SK-N-MC (cell line): ENCODE measurements around the gene IGFL3.
"Not testable (repeated sequence)": the region's sequence is repeated elsewhere in the genome, so short reads cannot be mapped to it uniquely, and the experiment has no call there.

Source experiments
- DNase-seq: peaks from one replicate; pipeline ENCODE4 v3.0.0-alpha.2; 2011; ENCODE audit warnings: low read depth, low spot score
- H3K27ac ChIP-seq: fragments of 200-600 bp; sonication (generic); 2 replicates; pipeline ENCODE4 v1.5.1; 2016; ENCODE audit warnings: mixed run types
- H3K36me3 ChIP-seq: fragments of 200-600 bp; sonication (generic); 2 replicates; pipeline ENCODE4 v1.6.1; 2017; ENCODE audit warnings: antibody characterized with exemption, low read length, mixed read lengths; ENCODE audit not compliant: insufficient read depth
- H3K4me3 ChIP-seq: fragments of 200-600 bp; sonication (generic); 2 replicates; pipeline ENCODE4 v1.5.1; 2016
- H3K9ac ChIP-seq: fragments of 200-600 bp; sonication (generic); 2 replicates; pipeline ENCODE4 v1.8.0; 2017; ENCODE audit warnings: mixed run types, mixed read lengths; ENCODE audit not compliant: insufficient read length
- H3K9me3 ChIP-seq: fragments of 200-600 bp; sonication (generic); 2 replicates; pipeline ENCODE4 v1.6.1; 2017; ENCODE audit warnings: low read depth, mild to moderate bottlenecking, antibody characterized with exemption, low read length, moderate library complexity, mixed read lengths
- EZH2 ChIP-seq: fragments of 200-600 bp; sonication (generic); IDR thresholded peaks from one replicate; pipeline ENCODE4 v1.6.1; 2017; ENCODE audit warnings: antibody characterized with exemption
- FOXP2 ChIP-seq: optimal IDR thresholded peaks from 2 replicates; pipeline ENCODE3; 2011; ENCODE audit warnings: mild to moderate bottlenecking, moderate library complexity; ENCODE audit not compliant: insufficient read depth; ENCODE audit errors: extremely low read length, control extremely low read depth
- POLR2AphosphoS5 ChIP-seq: IDR thresholded peaks from 2 replicates; pipeline ENCODE4 v1.6.1; 2012; ENCODE audit warnings: mild to moderate bottlenecking, low read depth, low read length, borderline replicate concordance

IGFL3 gene

DNA sequence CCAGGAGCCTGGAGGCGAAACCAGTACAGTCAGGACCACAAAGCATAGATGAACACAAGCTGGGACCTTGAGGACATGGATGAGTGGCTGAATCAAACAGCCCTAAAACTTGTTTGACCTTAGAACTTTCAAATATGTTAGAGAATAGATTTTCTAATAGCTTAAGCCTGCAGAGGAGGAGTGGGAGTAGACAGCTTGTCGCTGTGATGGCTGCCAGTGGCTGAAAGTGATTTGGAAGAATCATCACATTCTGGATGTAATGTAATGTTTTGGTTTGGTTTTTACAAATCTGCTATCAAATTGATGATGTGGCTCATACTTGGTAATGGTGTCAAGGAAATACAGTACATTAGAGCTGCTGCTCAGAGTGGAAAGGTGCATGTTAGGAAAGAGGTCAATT lies 12.0 kb downstream of the IGFL3 start:
- no peaks in the 10 kb centered on the region for H3K9me3 ChIP-seq
- no peak overlapping the region for H3K9ac ChIP-seq
- TF ChIP-seq FOXP2 (no peak), EZH2 (no peak), POLR2AphosphoS5 (no peak)
- no peak for DNase-seq
- no peak overlapping the region for H3K4me3 ChIP-seq
- H3K27ac ChIP-seq = no peak overlapping the region
- H3K36me3 ChIP-seq = no peaks in the 10 kb centered on the region

- no peaks in the 10 kb centered on the region for H3K36me3 ChIP-seq
- no peak for TF ChIP-seq FOXP2
- no peak for TF ChIP-seq POLR2AphosphoS5
- no peak for TF ChIP-seq EZH2
- DNase-seq = no peak
- no peak overlapping the region for H3K9ac ChIP-seq
- no peak overlapping the region for H3K27ac ChIP-seq
- H3K4me3 ChIP-seq = no peak overlapping the region
- no peaks in the 10 kb centered on the region for H3K9me3 ChIP-seq
Measured at GRCh38 chr19:46111376-46111775, 13.1 kb downstream of the IGFL3 start.

DNA sequence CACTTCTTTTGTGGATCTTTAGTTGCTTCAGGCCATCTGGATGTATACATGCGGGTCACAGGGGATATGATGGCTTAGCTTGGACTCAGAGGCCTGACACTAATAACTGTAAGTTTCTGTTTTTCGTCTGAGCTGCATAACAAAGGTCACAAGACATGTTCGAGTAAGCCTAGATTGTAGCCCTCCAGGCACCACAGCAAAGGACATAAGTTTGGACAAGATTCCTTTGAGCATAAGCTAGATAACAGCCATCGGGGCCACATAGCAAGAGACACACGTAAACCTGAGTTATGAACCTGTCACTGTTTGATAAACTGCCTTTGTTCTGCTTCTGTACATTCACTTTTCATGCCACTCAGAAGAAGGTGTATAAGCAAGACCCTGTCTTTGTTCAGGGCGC lies 14.6 kb downstream of the IGFL3 start:
- Histone ChIP-seq H3K36me3 (no peaks in the 10 kb centered on the region), H3K9me3 (no peaks in the 10 kb centered on the region), H3K9ac (no peak overlapping the region), H3K27ac (no peak overlapping the region), H3K4me3 (no peak overlapping the region)
- no peak for TF ChIP-seq POLR2AphosphoS5
- no peak for TF ChIP-seq EZH2
- TF ChIP-seq FOXP2 = no peak
- no peak for DNase-seq

- DNase-seq = no peak
- H3K36me3 ChIP-seq = no peaks in the 10 kb centered on the region
- H3K4me3 ChIP-seq = no peak overlapping the region
- no peak overlapping the region for H3K27ac ChIP-seq
- H3K9ac ChIP-seq = no peak overlapping the region
- no peak for TF ChIP-seq POLR2AphosphoS5
- TF ChIP-seq EZH2 = no peak
- no peak for TF ChIP-seq FOXP2
- H3K9me3 ChIP-seq = no peaks in the 10 kb centered on the region
Measured at GRCh38 chr19:46107371-46107770, 17.1 kb downstream of the IGFL3 start.

GRCh38 chr19:46102333-46102732 lies 22.2 kb downstream of the IGFL3 start:
- not testable (repeated sequence) for H3K9ac ChIP-seq, H3K4me3 ChIP-seq, H3K36me3 ChIP-seq, H3K9me3 ChIP-seq, H3K27ac ChIP-seq, DNase-seq

GRCh38 chr19:46101293-46101692 lies 23.2 kb downstream of the IGFL3 start:
- no peak for TF ChIP-seq POLR2AphosphoS5
- TF ChIP-seq EZH2 = no peak
- TF ChIP-seq FOXP2 = no peak
- no peak for DNase-seq
- no peaks in the 10 kb centered on the region for H3K36me3 ChIP-seq
- H3K9me3 ChIP-seq = no peaks in the 10 kb centered on the region
- H3K27ac ChIP-seq = no peak overlapping the region
- H3K9ac ChIP-seq = no peak overlapping the region
- H3K4me3 ChIP-seq = no peak overlapping the region

DNA sequence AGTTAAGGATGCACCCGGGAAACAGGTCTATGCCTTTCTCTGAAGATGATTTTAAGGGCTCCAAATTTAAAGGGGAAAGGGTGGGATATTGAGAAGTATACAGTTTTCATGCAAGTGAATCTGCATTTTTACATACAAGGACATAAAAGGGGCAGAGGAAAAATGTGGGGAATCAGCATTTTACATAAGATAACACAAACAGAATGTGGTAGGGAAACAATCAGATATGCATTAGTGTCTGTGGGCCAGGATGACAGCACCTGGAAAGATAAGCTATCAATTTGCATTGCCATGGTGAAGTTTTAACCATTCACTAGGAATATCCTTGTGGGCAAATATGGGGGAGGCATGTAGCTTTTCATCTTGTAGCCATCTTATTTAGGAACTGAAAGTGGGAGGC lies 24.1 kb downstream of the IGFL3 start:
- TF ChIP-seq POLR2AphosphoS5 (no peak), EZH2 (no peak), FOXP2 (no peak)
- no peak for DNase-seq
- no peaks in the 10 kb centered on the region for H3K9me3 ChIP-seq

GRCh38 chr19:46090444-46090843 lies 34.0 kb downstream of the IGFL3 start:
- no peaks in the 10 kb centered on the region for H3K9me3 ChIP-seq
- H3K36me3 ChIP-seq = no peaks in the 10 kb centered on the region
- TF ChIP-seq POLR2AphosphoS5 (no peak), EZH2 (no peak), FOXP2 (no peak)
- no peak overlapping the region for H3K4me3 ChIP-seq
- no peak overlapping the region for H3K9ac ChIP-seq
- DNase-seq = no peak
- H3K27ac ChIP-seq = no peak overlapping the region

More for the DNA sequence above, 24.1 kb downstream of the IGFL3 start:
- Histone ChIP-seq H3K4me3 (no peak overlapping the region), H3K9ac (no peak overlapping the region), H3K36me3 (no peaks in the 10 kb centered on the region), H3K27ac (no peak overlapping the region)

GRCh38 chr19:46089432-46089831 lies 35.1 kb downstream of the IGFL3 start:
- H3K9ac ChIP-seq = no peak overlapping the region
- no peak overlapping the region for H3K4me3 ChIP-seq
- DNase-seq = no peak
- H3K9me3 ChIP-seq = no peaks in the 10 kb centered on the region
- H3K27ac ChIP-seq = no peak overlapping the region
- no peak for TF ChIP-seq FOXP2
- no peak for TF ChIP-seq EZH2
- no peak for TF ChIP-seq POLR2AphosphoS5
- no peaks in the 10 kb centered on the region for H3K36me3 ChIP-seq

GRCh38 chr19:46088101-46088500 lies 36.4 kb downstream of the IGFL3 start:
- Histone ChIP-seq H3K36me3 (no peaks in the 10 kb centered on the region), H3K9ac (no peak overlapping the region), H3K27ac (no peak overlapping the region), H3K9me3 (no peaks in the 10 kb centered on the region), H3K4me3 (no peak overlapping the region)
- DNase-seq = no peak
- no peak for TF ChIP-seq FOXP2
- no peak for TF ChIP-seq EZH2
- TF ChIP-seq POLR2AphosphoS5 = no peak
